MM.1S (cell line): ENCODE data around the gene OSBPL5.

Experiments used
- DNase-seq: peaks from one replicate; pipeline ENCODE4 v3.0.0-alpha.2; 2015
- H2AFZ ChIP-seq: fragments of 300-600 bp; sonication (generic); 2 replicates; pipeline ENCODE4 v1.6.0; 2016; ENCODE audit warnings: antibody characterized with exemption, low read length
- H3F3A ChIP-seq: fragments of 300-600 bp; sonication (generic); 2 replicates; pipeline ENCODE4 v1.6.1; 2016; ENCODE audit warnings: mild to moderate bottlenecking, antibody characterized with exemption, low read length, moderate library complexity, mixed read lengths; ENCODE audit not compliant: insufficient read depth
- H3K27ac ChIP-seq: fragments of 300-600 bp; sonication (generic); 2 replicates; pipeline ENCODE4 v1.5.1; 2016; ENCODE audit warnings: mild to moderate bottlenecking, low read length
- H3K27me3 ChIP-seq: fragments of 300-600 bp; sonication (generic); replicated peaks from 2 replicates; pipeline ENCODE4 v1.6.0; 2016; ENCODE audit warnings: low read length; ENCODE audit not compliant: insufficient read depth
- H3K36me3 ChIP-seq: fragments of 300-600 bp; sonication (generic); replicated peaks from 2 replicates; pipeline ENCODE4 v1.6.1; 2016; ENCODE audit warnings: mild to moderate bottlenecking, low read length, mixed read lengths; ENCODE audit not compliant: insufficient read depth
- H3K4me1 ChIP-seq: fragments of 300-600 bp; sonication (generic); 2 replicates; pipeline ENCODE4 v1.6.1; 2016; ENCODE audit warnings: low read length, mixed read lengths
- H3K4me2 ChIP-seq: fragments of 300-600 bp; sonication (generic); 2 replicates; pipeline ENCODE4 v1.6.0; 2016; ENCODE audit warnings: low read depth, low read length
- H3K4me3 ChIP-seq: fragments of 300-600 bp; sonication (generic); 2 replicates; pipeline ENCODE4 v1.5.1; 2016; ENCODE audit warnings: low read length, mixed read lengths
- H3K79me2 ChIP-seq: fragments of 300-600 bp; sonication (generic); 2 replicates; pipeline ENCODE4 v1.6.1; 2016; ENCODE audit warnings: mixed run types, low read length, mixed read lengths
- H3K9ac ChIP-seq: fragments of 300-600 bp; sonication (generic); 2 replicates; pipeline ENCODE4 v1.6.1; 2016; ENCODE audit warnings: low read length, mixed read lengths
- H3K9me2 ChIP-seq: fragments of 300-600 bp; sonication (generic); replicated peaks from 2 replicates; pipeline ENCODE4 v1.6.1; 2016; ENCODE audit warnings: mild to moderate bottlenecking, low read length, mixed read lengths; ENCODE audit not compliant: insufficient read depth
- H3K9me3 ChIP-seq: fragments of 300-600 bp; sonication (generic); replicated peaks from 2 replicates; pipeline ENCODE4 v1.6.1; 2016; ENCODE audit warnings: mild to moderate bottlenecking, low read length, mixed read lengths; ENCODE audit not compliant: insufficient read depth
- H4K20me1 ChIP-seq: fragments of 300-600 bp; sonication (generic); 2 replicates; pipeline ENCODE4 v1.6.1; 2016; ENCODE audit warnings: mild to moderate bottlenecking, low read length, moderate library complexity, mixed read lengths; ENCODE audit not compliant: insufficient read depth
- CTCF ChIP-seq: fragments of 300-600 bp; sonication (generic); IDR thresholded peaks from 2 replicates; pipeline ENCODE4 v1.5.1; 2016; ENCODE audit warnings: antibody characterized with exemption, low read length, mixed read lengths
- EZH2 ChIP-seq: fragments of 300-600 bp; sonication (generic); optimal IDR thresholded peaks from 2 replicates; pipeline ENCODE3; 2017; ENCODE audit warnings: low read depth, mild to moderate bottlenecking, antibody characterized with exemption, low read length, mixed read lengths
- EZH2phosphoT487 ChIP-seq: fragments of 300-600 bp; sonication (generic); IDR thresholded peaks from 2 replicates; pipeline ENCODE4 v1.6.1; 2018; ENCODE audit warnings: antibody characterized with exemption, low read length

Gene OSBPL5

GRCh38 chr11:3093281-3094191 is 71.6 kb downstream of the OSBPL5 start:
- H3K4me1 ChIP-seq, result no peaks in the 10 kb centered on the region
- no peaks in the 10 kb centered on the region for H3K9me3 ChIP-seq
- no peak for DNase-seq
- no peak overlapping the region for H3K4me3 ChIP-seq
- H3K9me2 ChIP-seq, result no peaks in the 10 kb centered on the region
- H3F3A ChIP-seq, result no peaks in the 10 kb centered on the region
- no peaks in the 10 kb centered on the region for H3K36me3 ChIP-seq
- H2AFZ ChIP-seq, result no peak overlapping the region
- H3K27ac ChIP-seq, result no peak overlapping the region
- TF ChIP-seq EZH2phosphoT487 (no peak), CTCF (no peak), EZH2 (no peak)
- no peaks in the 10 kb centered on the region for H3K79me2 ChIP-seq
- H3K27me3 ChIP-seq, result no peaks in the 10 kb centered on the region
- H3K9ac ChIP-seq, result no peak overlapping the region
- H3K4me2 ChIP-seq, result no peak overlapping the region
- H4K20me1 ChIP-seq, result no peaks in the 10 kb centered on the region

GRCh38 chr11:3092603-3093141 is 72.4 kb downstream of the OSBPL5 start:
- Histone ChIP-seq H3K4me1 (no peaks in the 10 kb centered on the region), H2AFZ (no peak overlapping the region), H3K9ac (no peak overlapping the region), H3K27ac (no peak overlapping the region), H3K4me2 (no peak overlapping the region), H3K9me3 (no peaks in the 10 kb centered on the region), H3K36me3 (no peaks in the 10 kb centered on the region), H3K4me3 (no peak overlapping the region), H3F3A (no peaks in the 10 kb centered on the region), H3K79me2 (no peaks in the 10 kb centered on the region), H3K27me3 (no peaks in the 10 kb centered on the region), H4K20me1 (no peaks in the 10 kb centered on the region), H3K9me2 (no peaks in the 10 kb centered on the region)
- no peak for TF ChIP-seq EZH2phosphoT487
- no peak for TF ChIP-seq EZH2
- no peak for TF ChIP-seq CTCF
- DNase-seq, result no peak

- Histone ChIP-seq H2AFZ (no peak overlapping the region), H3K4me3 (no peak overlapping the region), H3K9me3 (no peaks in the 10 kb centered on the region), H3K9me2 (no peaks in the 10 kb centered on the region), H3K4me1 (no peaks in the 10 kb centered on the region), H3K27ac (no peak overlapping the region), H3F3A (no peaks in the 10 kb centered on the region), H4K20me1 (no peaks in the 10 kb centered on the region), H3K9ac (no peak overlapping the region), H3K36me3 (no peaks in the 10 kb centered on the region), H3K79me2 (no peaks in the 10 kb centered on the region), H3K4me2 (no peak overlapping the region), H3K27me3 (no peaks in the 10 kb centered on the region)
- TF ChIP-seq EZH2phosphoT487 (no peak), EZH2 (no peak), CTCF (peak; percentile 98)
- DNase-seq, result peak; percentile 56
Observed at GRCh38 chr11:3091846-3092602, 73.1 kb downstream of the OSBPL5 start.
